Measurements from ENCODE around the gene PI4K2A. TPM values are rescaled to one million over a fixed set of nuclear protein-coding genes. Genes with fewer than 3 reads are reported as not detected.

PI4K2A gene
- total and polyA plus RNA-seq, 2 of the 13 experiments (the other 11 are each of a cell fraction or from before 2014, with no cell fraction given): 10.9 to 14.3 TPM

DNA sequence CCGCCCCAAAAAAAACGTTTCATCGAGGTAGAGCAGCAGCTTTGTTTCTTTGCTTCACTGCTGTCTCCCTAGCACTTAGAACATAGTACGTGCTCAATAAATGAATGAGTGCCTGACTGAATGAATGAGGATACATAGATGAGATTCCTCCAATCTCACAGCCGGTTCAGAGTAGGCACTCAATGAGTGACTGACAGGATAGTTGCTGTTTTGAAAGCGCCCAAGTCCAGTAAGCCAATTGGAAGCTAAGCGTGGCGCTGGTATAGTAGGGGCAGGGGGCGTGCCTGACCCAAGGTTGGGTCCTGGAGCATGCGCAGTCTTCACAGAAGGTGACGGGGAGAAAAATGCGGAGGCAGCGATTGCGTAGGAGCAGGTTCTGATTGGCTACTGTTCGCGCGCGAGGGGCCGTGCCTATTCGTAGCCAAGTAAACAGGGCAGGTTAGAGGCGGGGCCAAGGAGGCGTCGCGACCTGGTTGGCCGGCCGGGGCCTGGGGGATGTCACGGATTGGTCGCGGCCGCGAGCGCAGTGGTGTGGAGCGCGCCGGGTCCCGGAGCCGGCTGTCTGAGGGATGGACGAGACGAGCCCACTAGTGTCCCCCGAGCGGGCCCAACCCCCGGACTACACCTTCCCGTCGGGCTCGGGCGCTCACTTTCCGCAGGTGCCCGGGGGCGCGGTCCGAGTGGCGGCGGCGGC is at the start of gene PI4K2A (continued):
- TF ChIP-seq, protein P1, sequence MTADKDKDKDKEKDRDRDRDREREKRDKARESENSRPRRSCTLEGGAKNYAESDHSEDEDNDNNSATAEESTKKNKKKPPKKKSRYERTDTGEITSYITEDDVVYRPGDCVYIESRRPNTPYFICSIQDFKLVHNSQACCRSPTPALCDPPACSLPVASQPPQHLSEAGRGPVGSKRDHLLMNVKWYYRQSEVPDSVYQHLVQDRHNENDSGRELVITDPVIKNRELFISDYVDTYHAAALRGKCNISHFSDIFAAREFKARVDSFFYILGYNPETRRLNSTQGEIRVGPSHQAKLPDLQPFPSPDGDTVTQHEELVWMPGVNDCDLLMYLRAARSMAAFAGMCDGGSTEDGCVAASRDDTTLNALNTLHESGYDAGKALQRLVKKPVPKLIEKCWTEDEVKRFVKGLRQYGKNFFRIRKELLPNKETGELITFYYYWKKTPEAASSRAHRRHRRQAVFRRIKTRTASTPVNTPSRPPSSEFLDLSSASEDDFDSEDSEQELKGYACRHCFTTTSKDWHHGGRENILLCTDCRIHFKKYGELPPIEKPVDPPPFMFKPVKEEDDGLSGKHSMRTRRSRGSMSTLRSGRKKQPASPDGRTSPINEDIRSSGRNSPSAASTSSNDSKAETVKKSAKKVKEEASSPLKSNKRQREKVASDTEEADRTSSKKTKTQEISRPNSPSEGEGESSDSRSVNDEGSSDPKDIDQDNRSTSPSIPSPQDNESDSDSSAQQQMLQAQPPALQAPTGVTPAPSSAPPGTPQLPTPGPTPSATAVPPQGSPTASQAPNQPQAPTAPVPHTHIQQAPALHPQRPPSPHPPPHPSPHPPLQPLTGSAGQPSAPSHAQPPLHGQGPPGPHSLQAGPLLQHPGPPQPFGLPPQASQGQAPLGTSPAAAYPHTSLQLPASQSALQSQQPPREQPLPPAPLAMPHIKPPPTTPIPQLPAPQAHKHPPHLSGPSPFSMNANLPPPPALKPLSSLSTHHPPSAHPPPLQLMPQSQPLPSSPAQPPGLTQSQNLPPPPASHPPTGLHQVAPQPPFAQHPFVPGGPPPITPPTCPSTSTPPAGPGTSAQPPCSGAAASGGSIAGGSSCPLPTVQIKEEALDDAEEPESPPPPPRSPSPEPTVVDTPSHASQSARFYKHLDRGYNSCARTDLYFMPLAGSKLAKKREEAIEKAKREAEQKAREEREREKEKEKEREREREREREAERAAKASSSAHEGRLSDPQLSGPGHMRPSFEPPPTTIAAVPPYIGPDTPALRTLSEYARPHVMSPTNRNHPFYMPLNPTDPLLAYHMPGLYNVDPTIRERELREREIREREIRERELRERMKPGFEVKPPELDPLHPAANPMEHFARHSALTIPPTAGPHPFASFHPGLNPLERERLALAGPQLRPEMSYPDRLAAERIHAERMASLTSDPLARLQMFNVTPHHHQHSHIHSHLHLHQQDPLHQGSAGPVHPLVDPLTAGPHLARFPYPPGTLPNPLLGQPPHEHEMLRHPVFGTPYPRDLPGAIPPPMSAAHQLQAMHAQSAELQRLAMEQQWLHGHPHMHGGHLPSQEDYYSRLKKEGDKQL (CRISPR knock-in tag; IDR thresholded peaks at IDR 0.05; ENCODE audit: low read depth): no peak
- no peak for TF ChIP-seq ELF4 (CRISPR knock-in tag; IDR thresholded peaks at IDR 0.05; ENCODE audit: borderline replicate concordance)
- TF ChIP-seq MIXL1 (CRISPR knock-in tag; IDR thresholded peaks at IDR 0.05): 0 out of 2 replicates have a peak, but pooled peaks have one; percentile 15
- TF ChIP-seq TBX3 (IDR thresholded peaks at IDR 0.05; ENCODE audit: borderline replicate concordance): peak; percentile 26; the same call in 1 of the 2 replicates
- TF ChIP-seq SOX5 (CRISPR knock-in tag; IDR thresholded peaks at IDR 0.05; ENCODE audit: borderline replicate concordance): 0 out of 2 replicates have a peak, but pooled peaks have one; percentile 26
- TF ChIP-seq RXRB (CRISPR knock-in tag; IDR thresholded peaks at IDR 0.05; ENCODE audit: borderline replicate concordance): no peak
- TF ChIP-seq, protein P2, sequence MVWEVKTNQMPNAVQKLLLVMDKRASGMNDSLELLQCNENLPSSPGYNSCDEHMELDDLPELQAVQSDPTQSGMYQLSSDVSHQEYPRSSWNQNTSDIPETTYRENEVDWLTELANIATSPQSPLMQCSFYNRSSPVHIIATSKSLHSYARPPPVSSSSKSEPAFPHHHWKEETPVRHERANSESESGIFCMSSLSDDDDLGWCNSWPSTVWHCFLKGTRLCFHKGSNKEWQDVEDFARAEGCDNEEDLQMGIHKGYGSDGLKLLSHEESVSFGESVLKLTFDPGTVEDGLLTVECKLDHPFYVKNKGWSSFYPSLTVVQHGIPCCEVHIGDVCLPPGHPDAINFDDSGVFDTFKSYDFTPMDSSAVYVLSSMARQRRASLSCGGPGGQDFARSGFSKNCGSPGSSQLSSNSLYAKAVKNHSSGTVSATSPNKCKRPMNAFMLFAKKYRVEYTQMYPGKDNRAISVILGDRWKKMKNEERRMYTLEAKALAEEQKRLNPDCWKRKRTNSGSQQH (CRISPR knock-in tag; IDR thresholded peaks at IDR 0.05; ENCODE audit: low read depth): peak; percentile 50
- TF ChIP-seq, protein P3, sequence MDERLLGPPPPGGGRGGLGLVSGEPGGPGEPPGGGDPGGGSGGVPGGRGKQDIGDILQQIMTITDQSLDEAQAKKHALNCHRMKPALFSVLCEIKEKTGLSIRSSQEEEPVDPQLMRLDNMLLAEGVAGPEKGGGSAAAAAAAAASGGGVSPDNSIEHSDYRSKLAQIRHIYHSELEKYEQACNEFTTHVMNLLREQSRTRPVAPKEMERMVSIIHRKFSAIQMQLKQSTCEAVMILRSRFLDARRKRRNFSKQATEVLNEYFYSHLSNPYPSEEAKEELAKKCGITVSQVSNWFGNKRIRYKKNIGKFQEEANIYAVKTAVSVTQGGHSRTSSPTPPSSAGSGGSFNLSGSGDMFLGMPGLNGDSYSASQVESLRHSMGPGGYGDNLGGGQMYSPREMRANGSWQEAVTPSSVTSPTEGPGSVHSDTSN (CRISPR knock-in tag; IDR thresholded peaks at IDR 0.05): peak; percentile 81
- TF ChIP-seq SYNCRIP (IDR thresholded peaks at IDR 0.05; ENCODE audit: insufficient read depth, low read depth, low read length): no peak
- no peak for TF ChIP-seq SSRP1 (CRISPR knock-in tag; IDR thresholded peaks at IDR 0.05)
- TF ChIP-seq, protein P4, sequence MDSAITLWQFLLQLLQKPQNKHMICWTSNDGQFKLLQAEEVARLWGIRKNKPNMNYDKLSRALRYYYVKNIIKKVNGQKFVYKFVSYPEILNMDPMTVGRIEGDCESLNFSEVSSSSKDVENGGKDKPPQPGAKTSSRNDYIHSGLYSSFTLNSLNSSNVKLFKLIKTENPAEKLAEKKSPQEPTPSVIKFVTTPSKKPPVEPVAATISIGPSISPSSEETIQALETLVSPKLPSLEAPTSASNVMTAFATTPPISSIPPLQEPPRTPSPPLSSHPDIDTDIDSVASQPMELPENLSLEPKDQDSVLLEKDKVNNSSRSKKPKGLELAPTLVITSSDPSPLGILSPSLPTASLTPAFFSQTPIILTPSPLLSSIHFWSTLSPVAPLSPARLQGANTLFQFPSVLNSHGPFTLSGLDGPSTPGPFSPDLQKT (CRISPR knock-in tag; IDR thresholded peaks at IDR 0.05; ENCODE audit: borderline replicate concordance): no peak
- TF ChIP-seq ZNF432 (CRISPR knock-in tag; IDR thresholded peaks at IDR 0.05; ENCODE audit: borderline replicate concordance): no peak
- no peak for TF ChIP-seq HNRNPH1 (optimal IDR thresholded peaks at IDR 0.05; ENCODE audit: low read depth, low read length)
- TF ChIP-seq, protein P5, sequence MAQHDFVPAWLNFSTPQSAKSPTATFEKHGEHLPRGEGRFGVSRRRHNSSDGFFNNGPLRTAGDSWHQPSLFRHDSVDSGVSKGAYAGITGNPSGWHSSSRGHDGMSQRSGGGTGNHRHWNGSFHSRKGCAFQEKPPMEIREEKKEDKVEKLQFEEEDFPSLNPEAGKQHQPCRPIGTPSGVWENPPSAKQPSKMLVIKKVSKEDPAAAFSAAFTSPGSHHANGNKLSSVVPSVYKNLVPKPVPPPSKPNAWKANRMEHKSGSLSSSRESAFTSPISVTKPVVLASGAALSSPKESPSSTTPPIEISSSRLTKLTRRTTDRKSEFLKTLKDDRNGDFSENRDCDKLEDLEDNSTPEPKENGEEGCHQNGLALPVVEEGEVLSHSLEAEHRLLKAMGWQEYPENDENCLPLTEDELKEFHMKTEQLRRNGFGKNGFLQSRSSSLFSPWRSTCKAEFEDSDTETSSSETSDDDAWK (CRISPR knock-in tag; IDR thresholded peaks at IDR 0.05): no peak
- TF ChIP-seq NCOR1 (IDR thresholded peaks at IDR 0.05; ENCODE audit: borderline replicate concordance, low read length): no peak
- TF ChIP-seq RXRA (CRISPR knock-in tag; IDR thresholded peaks at IDR 0.05): peak; percentile 63; the same call in 1 of the 2 replicates
- TF ChIP-seq CENPT (CRISPR knock-in tag; IDR thresholded peaks at IDR 0.05; ENCODE audit: low read depth): no peak
